PC-9 (cell line): ENCODE data around the gene VCX. TPM values are rescaled to one million over a fixed set of nuclear protein-coding genes. Genes with fewer than 3 reads are reported as not detected.

Source experiments
- BruUV-seq: library from RNA; stranded (reverse); fragments of 400-500 nt; replicated peaks from 2 replicates; lab custom pipeline; 2021; lab: Mats Ljungman, UMichigan
- CTCF ChIA-PET: fragments of 300-600 bp; sonication (Branson Sonifier 250); formaldehyde crosslinking; loops from one replicate; lab custom pipeline; 2022; ENCODE audit warnings: antibody characterized with exemption; lab: Charles Lee
- POLR2A ChIA-PET: fragments of 300-600 bp; sonication (Branson Sonifier 250); formaldehyde crosslinking; loops from one replicate; lab custom pipeline; 2022; ENCODE audit warnings: antibody characterized with exemption; ENCODE audit not compliant: unreplicated experiment; lab: Charles Lee
- DNase-seq, 2 experiments: peaks; one replicate each; pipeline versions ENCODE4 v3.0.0 to v3.0.0-alpha.2; 2015 to 2022; ENCODE audit warnings: mixed read lengths in 1 of 2
- H2AFZ ChIP-seq: fragments of 200-600 bp; sonication (generic); 2 replicates; pipeline ENCODE4 v1.8.1; 2017; ENCODE audit warnings: antibody characterized with exemption
- H3F3A ChIP-seq: fragments of 200-600 bp; sonication (generic); 2 replicates; pipeline ENCODE4 v1.8.1; 2017; ENCODE audit warnings: antibody characterized with exemption, mild to moderate bottlenecking, low read depth; ENCODE audit not compliant: insufficient read depth
- H3K27ac ChIP-seq: fragments of 200-600 bp; sonication (generic); 2 replicates; pipeline ENCODE4 v1.6.1; 2016; ENCODE audit warnings: mixed run types
- H3K27me3 ChIP-seq: fragments of 200-600 bp; sonication (generic); 2 replicates; pipeline ENCODE4 v1.6.1; 2016; ENCODE audit warnings: low read depth, mixed run types; ENCODE audit not compliant: insufficient read depth
- H3K36me3 ChIP-seq: fragments of 200-600 bp; sonication (generic); 2 replicates; pipeline ENCODE4 v1.6.1; 2016; ENCODE audit warnings: low read depth, mixed run types
- H3K4me1 ChIP-seq: fragments of 200-600 bp; sonication (generic); replicated peaks from 2 replicates; pipeline ENCODE4 v1.6.1; 2016; ENCODE audit warnings: mixed run types; ENCODE audit not compliant: insufficient read depth
- H3K4me2 ChIP-seq: fragments of 200-600 bp; sonication (generic); 2 replicates; pipeline ENCODE4 v1.6.1; 2017; ENCODE audit warnings: mixed run types
- H3K4me3 ChIP-seq: fragments of 200-600 bp; sonication (generic); 2 replicates; pipeline ENCODE4 v1.6.1; 2016; ENCODE audit warnings: mixed run types
- H3K79me2 ChIP-seq: fragments of 200-600 bp; sonication (generic); 2 replicates; pipeline ENCODE4 v1.6.1; 2017; ENCODE audit warnings: low read depth, mixed run types
- H3K9me2 ChIP-seq: fragments of 200-600 bp; sonication (generic); 2 replicates; pipeline ENCODE4 v1.8.1; 2017; ENCODE audit warnings: mild to moderate bottlenecking; ENCODE audit not compliant: insufficient read depth
- H3K9me3 ChIP-seq: fragments of 200-600 bp; sonication (generic); 2 replicates; pipeline ENCODE4 v1.8.1; 2016; ENCODE audit warnings: low read depth; ENCODE audit not compliant: insufficient read depth
- H4K20me1 ChIP-seq: fragments of 200-600 bp; sonication (generic); 2 replicates; pipeline ENCODE4 v1.8.1; 2017; ENCODE audit not compliant: insufficient read depth
- EZH2 ChIP-seq: fragments of 200-600 bp; sonication (generic); IDR thresholded peaks from 2 replicates; pipeline ENCODE4 v1.8.0; 2017; ENCODE audit warnings: antibody characterized with exemption, low read depth
- intact Hi-C: fragments of 100-400 bp; cut with micrococcal nuclease; formaldehyde crosslinking; loops from one replicate; pipeline ENCODE4 v1.10.0; 2022; ENCODE audit not compliant: unreplicated experiment
- total RNA-seq: library from RNA; stranded (reverse); gene quantifications from 2 replicates; pipeline ENCODE4 v1.2.3, GENCODE V29; 2021
- TF ChIP-seq, protein P1 (sequence below): fragments of 200-600 bp; sonication (generic); conservative IDR thresholded peaks from 2 replicates; pipeline ENCODE4 v1.6.1; 2017; ENCODE audit warnings: mixed run types, antibody characterized with exemption, mild to moderate bottlenecking, moderate library complexity

Gene VCX
- total RNA-seq, 1 experiment from 2014 or later, result 0.57 TPM

DNA sequence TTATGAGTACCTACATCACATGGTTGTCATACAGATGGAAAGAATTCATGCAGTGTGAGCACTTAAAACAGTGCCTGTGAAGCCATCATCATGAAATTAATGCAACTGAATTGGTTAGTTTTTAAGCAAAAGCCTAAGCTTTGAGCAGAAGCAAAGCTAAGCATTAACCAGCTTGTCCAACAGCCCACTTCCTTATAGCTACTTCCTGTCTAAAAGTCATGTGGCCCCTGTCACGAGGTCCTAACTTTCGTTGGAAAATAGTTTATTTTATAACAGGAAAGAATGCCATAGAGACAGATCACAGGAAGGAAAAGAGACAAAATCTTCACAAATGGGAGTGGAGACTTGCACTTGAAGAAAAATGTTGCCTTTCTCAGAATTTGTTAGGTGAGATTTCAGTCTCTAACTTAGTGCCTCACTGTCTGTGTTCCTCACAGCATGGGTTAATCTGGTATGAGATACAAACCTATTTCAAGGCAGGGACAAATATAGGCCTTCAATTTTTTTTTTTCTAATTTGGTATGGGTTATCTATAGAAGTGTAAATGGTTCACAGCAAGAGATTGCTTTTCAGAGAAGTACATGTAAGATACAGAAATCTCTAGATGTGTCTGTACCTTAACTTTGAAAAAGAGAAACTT lies 27.7 kb upstream of the VCX start:
- Histone ChIP-seq H3K9me3 (no peaks in the 10 kb centered on the region), H3F3A (no peaks in the 10 kb centered on the region), H2AFZ (no peak overlapping the region), H3K4me1 (no peaks in the 10 kb centered on the region), H3K27me3 (no peaks in the 10 kb centered on the region), H3K36me3 (no peaks in the 10 kb centered on the region), H3K79me2 (no peaks in the 10 kb centered on the region), H3K27ac (no peak overlapping the region), H3K9me2 (no peaks in the 10 kb centered on the region), H3K4me2 (no peak overlapping the region), H3K4me3 (no peak overlapping the region), H4K20me1 (no peaks in the 10 kb centered on the region)
- no peak for DNase-seq
- intact Hi-C loops, result no loop called here
- POLR2A ChIA-PET, result no interaction called here
- CTCF ChIA-PET, result no interaction called here
- no TSS peak for BruUV-seq
- TF ChIP-seq EZH2, result no peak
- TF ChIP-seq, protein P1, sequence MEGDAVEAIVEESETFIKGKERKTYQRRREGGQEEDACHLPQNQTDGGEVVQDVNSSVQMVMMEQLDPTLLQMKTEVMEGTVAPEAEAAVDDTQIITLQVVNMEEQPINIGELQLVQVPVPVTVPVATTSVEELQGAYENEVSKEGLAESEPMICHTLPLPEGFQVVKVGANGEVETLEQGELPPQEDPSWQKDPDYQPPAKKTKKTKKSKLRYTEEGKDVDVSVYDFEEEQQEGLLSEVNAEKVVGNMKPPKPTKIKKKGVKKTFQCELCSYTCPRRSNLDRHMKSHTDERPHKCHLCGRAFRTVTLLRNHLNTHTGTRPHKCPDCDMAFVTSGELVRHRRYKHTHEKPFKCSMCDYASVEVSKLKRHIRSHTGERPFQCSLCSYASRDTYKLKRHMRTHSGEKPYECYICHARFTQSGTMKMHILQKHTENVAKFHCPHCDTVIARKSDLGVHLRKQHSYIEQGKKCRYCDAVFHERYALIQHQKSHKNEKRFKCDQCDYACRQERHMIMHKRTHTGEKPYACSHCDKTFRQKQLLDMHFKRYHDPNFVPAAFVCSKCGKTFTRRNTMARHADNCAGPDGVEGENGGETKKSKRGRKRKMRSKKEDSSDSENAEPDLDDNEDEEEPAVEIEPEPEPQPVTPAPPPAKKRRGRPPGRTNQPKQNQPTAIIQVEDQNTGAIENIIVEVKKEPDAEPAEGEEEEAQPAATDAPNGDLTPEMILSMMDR, result no peak

DNA sequence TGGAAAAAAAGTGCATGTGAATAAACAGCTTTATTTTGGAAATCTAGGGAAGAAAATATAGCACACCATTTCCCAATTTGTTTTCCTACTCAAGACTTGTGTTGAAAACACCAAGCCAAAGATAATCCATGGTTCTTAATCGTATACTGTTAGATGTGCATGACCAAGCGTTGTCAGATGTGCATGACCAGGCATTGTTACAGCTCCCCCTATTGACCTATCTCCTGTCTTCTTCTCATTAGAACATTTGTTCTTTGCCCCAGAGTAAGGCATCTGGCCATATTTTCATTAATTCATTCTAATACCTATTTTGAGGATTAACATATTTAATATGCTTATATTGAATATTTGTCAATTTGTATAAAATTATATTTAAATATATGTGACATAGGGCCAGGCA lies 14.4 kb upstream of the VCX start:
- H3F3A ChIP-seq, result no peaks in the 10 kb centered on the region
- ChIA-PET POLR2A (no interaction called here), CTCF (no interaction called here)
- H3K9me3 ChIP-seq, result no peaks in the 10 kb centered on the region
- no peaks in the 10 kb centered on the region for H3K4me1 ChIP-seq
- H3K4me2 ChIP-seq, result no peak overlapping the region
- DNase-seq, result no peak
- TF ChIP-seq, protein P1, result no peak
- no peak for TF ChIP-seq EZH2
- H3K79me2 ChIP-seq, result no peaks in the 10 kb centered on the region
- H3K9me2 ChIP-seq, result no peaks in the 10 kb centered on the region
- no peak overlapping the region for H2AFZ ChIP-seq
- no peaks in the 10 kb centered on the region for H4K20me1 ChIP-seq
- H3K27me3 ChIP-seq, result no peaks in the 10 kb centered on the region
- no TSS peak for BruUV-seq
- H3K4me3 ChIP-seq, result no peak overlapping the region
- intact Hi-C loops, result no loop called here
- no peaks in the 10 kb centered on the region for H3K36me3 ChIP-seq
- H3K27ac ChIP-seq, result no peak overlapping the region

DNA sequence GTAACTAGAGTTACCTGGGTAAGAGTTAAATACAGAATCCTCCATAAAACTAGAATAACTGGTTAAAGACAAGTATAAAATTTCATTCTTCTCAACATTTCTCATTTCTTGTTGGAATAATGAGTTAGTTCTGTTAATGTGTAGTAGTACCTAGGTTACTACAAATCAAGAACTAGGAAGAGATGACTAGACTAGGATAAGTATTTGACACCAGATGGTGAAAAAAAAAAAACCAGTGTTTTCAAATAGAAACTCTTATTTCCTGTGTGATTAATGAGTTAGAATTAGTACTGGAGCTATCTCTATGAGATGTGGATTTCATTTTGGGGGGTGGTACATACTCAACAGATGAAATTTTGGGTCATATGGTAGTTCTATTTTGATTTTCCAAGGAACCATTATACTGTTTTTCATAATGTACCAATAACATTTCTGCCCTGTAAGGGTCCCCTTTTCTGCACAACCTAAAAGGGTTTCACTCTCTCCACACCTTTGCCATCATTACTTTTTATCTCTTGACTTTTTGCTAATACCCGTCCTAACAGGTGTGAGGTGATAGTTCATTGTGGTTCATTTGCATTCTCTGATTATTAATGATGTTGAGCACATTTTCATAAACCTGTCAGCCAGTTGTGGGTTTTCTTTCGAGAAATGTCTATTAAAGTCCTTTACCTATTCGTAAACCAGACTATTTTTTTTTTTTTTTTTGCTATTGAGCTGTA lies 1.7 kb upstream of the VCX start:
- intact Hi-C loops, result no loop called here
- H3K4me3 ChIP-seq, result no peak overlapping the region
- H3K9me3 ChIP-seq, result no peaks in the 10 kb centered on the region
- H3K79me2 ChIP-seq, result no peaks in the 10 kb centered on the region
- H3K4me1 ChIP-seq, result no peaks in the 10 kb centered on the region
- H2AFZ ChIP-seq, result no peak overlapping the region
- H3K27me3 ChIP-seq, result no peaks in the 10 kb centered on the region
- no peaks in the 10 kb centered on the region for H3F3A ChIP-seq
- CTCF ChIA-PET, result no interaction called here
- BruUV-seq, result no TSS peak
- TF ChIP-seq, protein P1, result no peak
- TF ChIP-seq EZH2, result no peak
- no peaks in the 10 kb centered on the region for H3K9me2 ChIP-seq
- H3K27ac ChIP-seq, result no peak overlapping the region
- POLR2A ChIA-PET, result no interaction called here
- no peak for DNase-seq
- H3K36me3 ChIP-seq, result no peaks in the 10 kb centered on the region
- H4K20me1 ChIP-seq, result no peaks in the 10 kb centered on the region
- no peak overlapping the region for H3K4me2 ChIP-seq
